Liver (tissue), 9 donors: Measurements from ENCODE around the gene PPP2R2B. TPM values are rescaled to one million over a fixed set of nuclear protein-coding genes. Genes with fewer than 3 reads are reported as not detected.

ENCODE experiments used
- DNase-seq: peaks from one replicate; pipeline ENCODE4 v3.0.0-alpha.2; 2017; ENCODE audit warnings: low spot score
- H3K27ac ChIP-seq, 2 donors: one replicate each; pipeline ENCODE4 v1.7.0; 2013; ENCODE audit warnings: inconsistent platforms in 2 of 2, low read length in 2 of 2, control low read depth in 1 of 2, low read depth in 1 of 2, mild to moderate bottlenecking in 1 of 2
- H3K27me3 ChIP-seq, 4 donors: one replicate each; pipeline versions ENCODE4 v1.6.1 to v1.7.0; 2013; ENCODE audit warnings: low read length in 3 of 4, inconsistent platforms in 1 of 4, mild to moderate bottlenecking in 1 of 4, moderate library complexity in 1 of 4; ENCODE audit not compliant: control insufficient read depth in 4 of 4, insufficient read depth in 4 of 4
- H3K36me3 ChIP-seq, 4 donors: one replicate each; pipeline versions ENCODE4 v1.6.1 to v1.7.0; 2013; ENCODE audit warnings: low read length in 3 of 4, mild to moderate bottlenecking in 3 of 4, low read depth in 1 of 4, moderate library complexity in 1 of 4; ENCODE audit not compliant: control insufficient read depth in 4 of 4, insufficient read depth in 3 of 4
- H3K4me1 ChIP-seq, 4 donors: one replicate each; pipeline versions ENCODE4 v1.6.1 to v1.7.0; 2013; ENCODE audit warnings: low read length in 3 of 4, mild to moderate bottlenecking in 3 of 4, moderate library complexity in 1 of 4; ENCODE audit not compliant: control insufficient read depth in 4 of 4, insufficient read depth in 4 of 4
- H3K4me3 ChIP-seq, 3 donors: one replicate each; pipeline versions ENCODE4 v1.6.1 to v1.7.0; 2013; ENCODE audit warnings: low read length in 3 of 3, control low read depth in 1 of 3, low read depth in 1 of 3, mild to moderate bottlenecking in 1 of 3
- H3K9ac ChIP-seq, 2 donors: one replicate each; pipeline ENCODE4 v1.7.0; 2013; ENCODE audit warnings: low read length in 2 of 2, mild to moderate bottlenecking in 2 of 2, moderate library complexity in 2 of 2, control low read depth in 1 of 2, low read depth in 1 of 2
- H3K9me3 ChIP-seq, 4 donors: one replicate each; pipeline versions ENCODE4 v1.6.1 to v1.7.0; 2013; ENCODE audit warnings: low read length in 3 of 4; ENCODE audit not compliant: control insufficient read depth in 4 of 4
- EGR1 ChIP-seq, 2 donors: IDR thresholded peaks; 2 replicates each; pipeline ENCODE4 v1.6.1; 2016 to 2018; ENCODE audit warnings: antibody characterized with exemption in 2 of 2, low read depth in 2 of 2
- FOXA1 ChIP-seq: IDR thresholded peaks from 2 replicates; pipeline ENCODE4 v1.6.1; 2016; ENCODE audit warnings: antibody characterized with exemption
- FOXA2 ChIP-seq: IDR thresholded peaks from 2 replicates; pipeline ENCODE4 v1.6.1; 2016; ENCODE audit warnings: antibody characterized with exemption
- GABPA ChIP-seq, 2 donors: IDR thresholded peaks in 1 of 2; conservative IDR thresholded peaks in 1 of 2; 2 replicates each; pipeline ENCODE4 v1.6.1; 2016; ENCODE audit warnings: antibody characterized with exemption in 2 of 2, mild to moderate bottlenecking in 1 of 2, moderate library complexity in 1 of 2
- HNF4A ChIP-seq, 2 donors: conservative IDR thresholded peaks; 2 replicates each; pipeline ENCODE4 v1.6.1; 2016; ENCODE audit warnings: antibody characterized with exemption in 2 of 2, mild to moderate bottlenecking in 2 of 2
- HNF4G ChIP-seq: IDR thresholded peaks from 2 replicates; pipeline ENCODE4 v1.6.1; 2016; ENCODE audit warnings: antibody characterized with exemption
- JUND ChIP-seq, 2 donors: IDR thresholded peaks; 2 replicates each; pipeline ENCODE4 v1.6.1; 2016; ENCODE audit warnings: antibody characterized with exemption in 2 of 2
- NR2F2 ChIP-seq: IDR thresholded peaks from 2 replicates; pipeline ENCODE4 v1.6.1; 2016; ENCODE audit warnings: antibody characterized with exemption
- RAD21 ChIP-seq, 2 donors: IDR thresholded peaks; 2 replicates each; pipeline ENCODE4 v1.6.1; 2016; ENCODE audit warnings: antibody characterized with exemption in 2 of 2, mild to moderate bottlenecking in 2 of 2
- RXRA ChIP-seq, 2 donors: IDR thresholded peaks; 2 replicates each; pipeline ENCODE4 v1.6.1; 2017 to 2018; ENCODE audit warnings: antibody characterized with exemption in 2 of 2, mild to moderate bottlenecking in 1 of 2
- SP1 ChIP-seq: IDR thresholded peaks from 2 replicates; pipeline ENCODE4 v1.6.1; 2018; ENCODE audit warnings: antibody characterized with exemption, mild to moderate bottlenecking
- TAF1 ChIP-seq: conservative IDR thresholded peaks from 2 replicates; pipeline ENCODE4 v1.6.1; 2016; ENCODE audit warnings: antibody characterized with exemption, mild to moderate bottlenecking
- YY1 ChIP-seq: IDR thresholded peaks from 2 replicates; pipeline ENCODE4 v1.6.1; 2016; ENCODE audit warnings: antibody characterized with exemption, mild to moderate bottlenecking
- WGBS: extraction: QIAGEN DNeasy Blood & Tissue Kit; methylation state at CpG from one replicate; pipeline ENCODE4 v1.1.7; 2013; 5-methylcytosine and 5-hydroxymethylcytosine counted together
- polyA plus RNA-seq, 2 donors: library from polyadenylated mRNA; stranded (reverse) in 1 of 2; unstranded in 1 of 2; fragments of 200-250 nt in 1 of 2; fragments of >200 nt in 1 of 2; fragmentation: Nextera tagmentation in 1 of 2; extraction: Ambion mirVana in 1 of 2; gene quantifications; one replicate each; pipeline versions ENCODE4 v1.2.1 to v1.2.3, GENCODE V29; 2013 to 2015
- total RNA-seq, 2 donors: library from RNA; depleted of rRNA; stranded (reverse); fragments of >200 nt; gene quantifications; one replicate each; pipeline ENCODE4 v1.2.3, GENCODE V29; 2014
- TF ChIP-seq, protein P1 (sequence below): IDR thresholded peaks from 2 replicates; pipeline ENCODE4 v1.6.1; 2016; ENCODE audit warnings: antibody characterized with exemption, mild to moderate bottlenecking
- TF ChIP-seq, protein P2 (sequence below): IDR thresholded peaks from 2 replicates; pipeline ENCODE4 v1.6.1; 2016; ENCODE audit warnings: antibody characterized with exemption
- TF ChIP-seq, protein P3 (sequence below): IDR thresholded peaks from 2 replicates; pipeline ENCODE4 v1.6.1; 2016; ENCODE audit warnings: antibody characterized with exemption
- TF ChIP-seq, protein P4 (sequence below): fragments of 150-350 bp; IDR thresholded peaks from 2 replicates; pipeline ENCODE4 v1.5.1; 2017; ENCODE audit warnings: improper control_type of control experiment, low read depth, low read length; ENCODE audit not compliant: missing input control
- TF ChIP-seq, protein P5 (sequence below): IDR thresholded peaks from 2 replicates; pipeline ENCODE4 v1.6.1; 2016; ENCODE audit warnings: antibody characterized with exemption
- donor health status: healthy.
- donor health status: healthy.
- donor health status: healthy.
- donor health status: healthy.
- donor health status: healthy.

The PPP2R2B gene
- total and polyA plus RNA-seq, 4 donors: 0.15 to 6.3 (median 0.40) TPM

DNA sequence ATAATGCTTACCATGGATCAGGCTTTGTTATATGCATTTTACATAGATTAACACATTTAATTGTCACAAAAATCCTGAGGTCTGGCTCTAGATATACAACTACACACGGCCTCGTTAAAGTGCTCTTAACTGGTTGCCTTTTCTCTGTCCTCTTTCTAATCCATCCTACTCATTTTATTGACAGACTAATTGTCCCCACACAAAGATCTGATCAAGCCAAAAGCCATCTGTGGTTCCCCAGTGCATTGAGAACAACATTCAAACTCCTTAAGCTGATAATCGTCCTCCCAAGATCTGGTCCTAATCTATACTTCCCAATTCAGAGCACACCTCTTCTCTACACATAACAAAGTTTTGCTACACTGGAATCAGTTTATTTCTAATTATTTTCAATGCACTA is 23.9 kb upstream of the PPP2R2B start:
- no peak for DNase-seq
- no peak overlapping the region for H3K27ac ChIP-seq
- TF ChIP-seq RXRA (IDR thresholded peaks at IDR 0.05) (no peak), EGR1 (IDR thresholded peaks at IDR 0.05; ENCODE audit: low read depth in 2 of 2) (no peak), SP1 (no peak), TAF1 (no peak), GABPA (IDR thresholded peaks at IDR 0.05 in 1 of 2, conservative IDR thresholded peaks at IDR 0.05 in 1 of 2) (no peak), HNF4G (no peak), YY1 (no peak), JUND (IDR thresholded peaks at IDR 0.05) (no peak), FOXA2 (no peak), FOXA1 (no peak), NR2F2 (no peak), HNF4A (conservative IDR thresholded peaks at IDR 0.05) (no peak), RAD21 (IDR thresholded peaks at IDR 0.05) (no peak)
- TF ChIP-seq, protein P1, sequence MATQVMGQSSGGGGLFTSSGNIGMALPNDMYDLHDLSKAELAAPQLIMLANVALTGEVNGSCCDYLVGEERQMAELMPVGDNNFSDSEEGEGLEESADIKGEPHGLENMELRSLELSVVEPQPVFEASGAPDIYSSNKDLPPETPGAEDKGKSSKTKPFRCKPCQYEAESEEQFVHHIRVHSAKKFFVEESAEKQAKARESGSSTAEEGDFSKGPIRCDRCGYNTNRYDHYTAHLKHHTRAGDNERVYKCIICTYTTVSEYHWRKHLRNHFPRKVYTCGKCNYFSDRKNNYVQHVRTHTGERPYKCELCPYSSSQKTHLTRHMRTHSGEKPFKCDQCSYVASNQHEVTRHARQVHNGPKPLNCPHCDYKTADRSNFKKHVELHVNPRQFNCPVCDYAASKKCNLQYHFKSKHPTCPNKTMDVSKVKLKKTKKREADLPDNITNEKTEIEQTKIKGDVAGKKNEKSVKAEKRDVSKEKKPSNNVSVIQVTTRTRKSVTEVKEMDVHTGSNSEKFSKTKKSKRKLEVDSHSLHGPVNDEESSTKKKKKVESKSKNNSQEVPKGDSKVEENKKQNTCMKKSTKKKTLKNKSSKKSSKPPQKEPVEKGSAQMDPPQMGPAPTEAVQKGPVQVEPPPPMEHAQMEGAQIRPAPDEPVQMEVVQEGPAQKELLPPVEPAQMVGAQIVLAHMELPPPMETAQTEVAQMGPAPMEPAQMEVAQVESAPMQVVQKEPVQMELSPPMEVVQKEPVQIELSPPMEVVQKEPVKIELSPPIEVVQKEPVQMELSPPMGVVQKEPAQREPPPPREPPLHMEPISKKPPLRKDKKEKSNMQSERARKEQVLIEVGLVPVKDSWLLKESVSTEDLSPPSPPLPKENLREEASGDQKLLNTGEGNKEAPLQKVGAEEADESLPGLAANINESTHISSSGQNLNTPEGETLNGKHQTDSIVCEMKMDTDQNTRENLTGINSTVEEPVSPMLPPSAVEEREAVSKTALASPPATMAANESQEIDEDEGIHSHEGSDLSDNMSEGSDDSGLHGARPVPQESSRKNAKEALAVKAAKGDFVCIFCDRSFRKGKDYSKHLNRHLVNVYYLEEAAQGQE: no peak
- TF ChIP-seq, protein P2, sequence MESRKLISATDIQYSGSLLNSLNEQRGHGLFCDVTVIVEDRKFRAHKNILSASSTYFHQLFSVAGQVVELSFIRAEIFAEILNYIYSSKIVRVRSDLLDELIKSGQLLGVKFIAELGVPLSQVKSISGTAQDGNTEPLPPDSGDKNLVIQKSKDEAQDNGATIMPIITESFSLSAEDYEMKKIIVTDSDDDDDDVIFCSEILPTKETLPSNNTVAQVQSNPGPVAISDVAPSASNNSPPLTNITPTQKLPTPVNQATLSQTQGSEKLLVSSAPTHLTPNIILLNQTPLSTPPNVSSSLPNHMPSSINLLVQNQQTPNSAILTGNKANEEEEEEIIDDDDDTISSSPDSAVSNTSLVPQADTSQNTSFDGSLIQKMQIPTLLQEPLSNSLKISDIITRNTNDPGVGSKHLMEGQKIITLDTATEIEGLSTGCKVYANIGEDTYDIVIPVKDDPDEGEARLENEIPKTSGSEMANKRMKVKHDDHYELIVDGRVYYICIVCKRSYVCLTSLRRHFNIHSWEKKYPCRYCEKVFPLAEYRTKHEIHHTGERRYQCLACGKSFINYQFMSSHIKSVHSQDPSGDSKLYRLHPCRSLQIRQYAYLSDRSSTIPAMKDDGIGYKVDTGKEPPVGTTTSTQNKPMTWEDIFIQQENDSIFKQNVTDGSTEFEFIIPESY: no peak
- TF ChIP-seq, protein P3, sequence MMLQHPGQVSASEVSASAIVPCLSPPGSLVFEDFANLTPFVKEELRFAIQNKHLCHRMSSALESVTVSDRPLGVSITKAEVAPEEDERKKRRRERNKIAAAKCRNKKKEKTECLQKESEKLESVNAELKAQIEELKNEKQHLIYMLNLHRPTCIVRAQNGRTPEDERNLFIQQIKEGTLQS: no peak
- TF ChIP-seq, protein P4, sequence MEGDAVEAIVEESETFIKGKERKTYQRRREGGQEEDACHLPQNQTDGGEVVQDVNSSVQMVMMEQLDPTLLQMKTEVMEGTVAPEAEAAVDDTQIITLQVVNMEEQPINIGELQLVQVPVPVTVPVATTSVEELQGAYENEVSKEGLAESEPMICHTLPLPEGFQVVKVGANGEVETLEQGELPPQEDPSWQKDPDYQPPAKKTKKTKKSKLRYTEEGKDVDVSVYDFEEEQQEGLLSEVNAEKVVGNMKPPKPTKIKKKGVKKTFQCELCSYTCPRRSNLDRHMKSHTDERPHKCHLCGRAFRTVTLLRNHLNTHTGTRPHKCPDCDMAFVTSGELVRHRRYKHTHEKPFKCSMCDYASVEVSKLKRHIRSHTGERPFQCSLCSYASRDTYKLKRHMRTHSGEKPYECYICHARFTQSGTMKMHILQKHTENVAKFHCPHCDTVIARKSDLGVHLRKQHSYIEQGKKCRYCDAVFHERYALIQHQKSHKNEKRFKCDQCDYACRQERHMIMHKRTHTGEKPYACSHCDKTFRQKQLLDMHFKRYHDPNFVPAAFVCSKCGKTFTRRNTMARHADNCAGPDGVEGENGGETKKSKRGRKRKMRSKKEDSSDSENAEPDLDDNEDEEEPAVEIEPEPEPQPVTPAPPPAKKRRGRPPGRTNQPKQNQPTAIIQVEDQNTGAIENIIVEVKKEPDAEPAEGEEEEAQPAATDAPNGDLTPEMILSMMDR: no peak
- TF ChIP-seq, protein P5, sequence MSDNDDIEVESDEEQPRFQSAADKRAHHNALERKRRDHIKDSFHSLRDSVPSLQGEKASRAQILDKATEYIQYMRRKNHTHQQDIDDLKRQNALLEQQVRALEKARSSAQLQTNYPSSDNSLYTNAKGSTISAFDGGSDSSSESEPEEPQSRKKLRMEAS: no peak
- H3K27me3 ChIP-seq: no peaks in the 10 kb centered on the region
- H3K9ac ChIP-seq: no peak overlapping the region
- no peaks in the 10 kb centered on the region for H3K9me3 ChIP-seq
- no peaks in the 10 kb centered on the region for H3K36me3 ChIP-seq
- WGBS: 90% methylated on average over 3 of the region's 3 CpGs
- no peaks in the 10 kb centered on the region for H3K4me1 ChIP-seq
- H3K4me3 ChIP-seq: no peak overlapping the region
